Smooth muscle cell of the brain vasculature (primary cell): ENCODE measurements around the gene GALNT15.

Experiments used
- DNase-seq: peaks from one replicate; pipeline ENCODE4 v3.0.0-alpha.2; 2012; ENCODE audit warnings: low read depth, low spot score

Gene GALNT15, protein sequence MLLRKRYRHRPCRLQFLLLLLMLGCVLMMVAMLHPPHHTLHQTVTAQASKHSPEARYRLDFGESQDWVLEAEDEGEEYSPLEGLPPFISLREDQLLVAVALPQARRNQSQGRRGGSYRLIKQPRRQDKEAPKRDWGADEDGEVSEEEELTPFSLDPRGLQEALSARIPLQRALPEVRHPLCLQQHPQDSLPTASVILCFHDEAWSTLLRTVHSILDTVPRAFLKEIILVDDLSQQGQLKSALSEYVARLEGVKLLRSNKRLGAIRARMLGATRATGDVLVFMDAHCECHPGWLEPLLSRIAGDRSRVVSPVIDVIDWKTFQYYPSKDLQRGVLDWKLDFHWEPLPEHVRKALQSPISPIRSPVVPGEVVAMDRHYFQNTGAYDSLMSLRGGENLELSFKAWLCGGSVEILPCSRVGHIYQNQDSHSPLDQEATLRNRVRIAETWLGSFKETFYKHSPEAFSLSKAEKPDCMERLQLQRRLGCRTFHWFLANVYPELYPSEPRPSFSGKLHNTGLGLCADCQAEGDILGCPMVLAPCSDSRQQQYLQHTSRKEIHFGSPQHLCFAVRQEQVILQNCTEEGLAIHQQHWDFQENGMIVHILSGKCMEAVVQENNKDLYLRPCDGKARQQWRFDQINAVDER

DNA sequence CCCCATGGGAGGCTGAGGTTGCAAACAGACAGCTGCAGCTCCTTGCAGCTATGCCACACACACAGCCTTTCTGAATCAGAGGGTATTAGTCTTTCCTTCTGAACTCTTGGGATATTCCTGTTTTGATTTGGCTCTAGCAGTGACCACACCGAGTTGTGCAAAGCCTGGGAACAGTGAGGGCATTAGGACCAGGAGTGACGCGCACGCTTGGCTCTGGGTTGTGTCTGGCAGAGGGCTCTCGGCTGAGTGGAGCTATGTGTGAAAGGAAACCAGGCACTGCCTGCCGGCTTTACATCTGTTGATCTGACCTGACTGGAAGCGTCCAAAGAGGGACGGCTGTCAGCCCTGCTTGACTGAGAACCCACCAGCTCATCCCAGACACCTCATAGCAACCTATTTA lies at the start of gene GALNT15:
Gene GALNT15 (plus strand): TSS at position 292 of the 400 bp plus-strand sequence. CDS start 472 bp downstream, outside the sequence.
- DNase-seq = peak; percentile 68

DNA sequence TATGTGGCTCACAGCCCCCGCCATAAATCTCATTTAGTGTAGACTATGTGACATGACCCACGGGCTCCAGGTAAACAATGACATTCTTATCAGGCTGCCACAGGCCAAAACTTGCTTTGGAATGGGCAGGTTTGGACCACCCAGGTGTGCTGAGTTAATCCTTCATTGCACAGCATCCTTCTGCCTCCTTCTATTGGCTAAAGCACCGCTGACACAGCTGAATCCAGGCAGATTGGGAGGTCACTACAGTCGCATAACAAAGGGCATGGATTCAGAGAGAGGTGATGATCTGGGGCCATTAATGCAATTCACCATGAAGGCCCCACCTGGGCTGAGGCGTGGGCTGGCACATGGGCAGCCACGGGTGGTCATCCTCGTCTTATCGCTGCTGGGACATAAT lies 47.8 kb upstream of the GALNT15 start:
- no peak for DNase-seq

DNA sequence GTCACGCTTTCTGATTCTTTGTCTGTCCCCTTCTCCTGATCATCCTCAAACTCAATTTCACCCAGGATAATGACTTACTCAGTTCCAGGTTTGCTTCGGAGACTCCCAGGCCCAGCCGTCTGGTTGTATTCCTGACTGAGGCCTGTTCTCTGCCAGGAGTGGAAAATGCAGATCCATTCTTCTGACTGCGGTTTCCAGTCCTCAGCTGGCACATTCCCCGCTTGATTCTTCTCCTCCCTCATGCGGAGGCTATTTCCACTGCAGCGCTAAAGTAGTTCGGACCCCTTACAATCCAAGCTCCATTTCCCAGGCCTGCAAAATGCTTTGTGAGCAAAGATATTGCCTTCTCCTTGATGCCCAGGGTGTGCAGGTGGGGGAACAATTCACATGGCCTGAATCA lies 47.2 kb upstream of the GALNT15 start:
- DNase-seq = no peak

DNA sequence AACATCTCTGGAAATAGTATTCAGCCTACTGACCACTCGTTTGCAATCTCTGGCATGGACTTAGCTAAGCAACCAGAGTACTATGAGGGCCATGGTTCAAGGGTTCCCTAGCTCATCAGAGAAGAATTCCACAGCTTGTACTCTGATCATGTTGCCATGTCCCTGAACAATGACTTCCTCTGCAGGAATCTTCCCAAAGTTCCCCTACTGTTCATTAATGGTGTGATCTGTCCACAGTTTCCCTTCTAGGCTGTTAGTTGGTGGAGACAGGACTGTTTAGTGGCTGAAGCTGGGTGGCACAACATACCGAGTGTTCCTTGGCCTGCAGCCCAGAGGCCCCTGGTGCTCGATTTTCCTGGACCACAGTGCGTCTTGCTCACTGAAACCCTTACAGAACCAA lies 44.4 kb upstream of the GALNT15 start:
- peak; percentile 79 for DNase-seq

DNA sequence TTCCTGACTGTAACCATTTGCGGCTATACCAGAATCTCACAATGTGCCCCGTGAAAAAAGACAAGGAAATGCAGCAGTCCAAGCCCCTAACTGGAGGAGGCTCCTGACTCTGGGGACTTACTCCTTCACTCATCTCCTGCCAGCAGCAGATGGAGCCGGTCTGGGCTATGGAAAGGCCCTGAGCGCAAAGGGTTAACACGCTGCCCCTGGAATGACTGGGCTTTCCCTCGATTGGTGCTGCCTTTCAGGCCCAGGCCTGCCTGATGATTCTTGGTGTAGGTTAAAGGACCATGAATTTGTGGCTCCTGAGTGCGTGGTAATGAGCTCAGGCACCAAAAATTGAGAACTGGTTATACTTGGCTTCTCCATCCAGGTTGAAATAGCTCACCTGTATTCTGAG lies 42.3 kb upstream of the GALNT15 start:
- DNase-seq = no peak

DNA sequence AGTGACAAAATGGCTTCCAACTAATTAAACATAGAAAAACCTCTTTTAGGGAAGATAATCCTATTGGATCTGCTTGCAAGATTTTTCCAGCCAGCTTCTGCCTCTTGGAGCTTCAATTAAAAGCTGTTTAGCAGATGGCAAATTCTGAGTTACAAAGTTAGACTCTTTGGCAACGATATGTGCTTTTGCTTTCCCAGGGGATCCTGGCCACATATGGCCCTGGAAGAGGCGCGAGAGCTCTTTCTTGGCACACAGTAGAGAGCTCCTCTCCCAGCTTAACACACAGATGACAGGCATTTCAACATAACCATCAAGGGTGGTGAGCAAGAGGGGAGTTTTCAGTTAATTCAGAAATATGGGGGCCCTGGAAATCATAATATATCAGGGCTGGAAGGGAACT lies 41.6 kb upstream of the GALNT15 start:
- no peak for DNase-seq

DNA sequence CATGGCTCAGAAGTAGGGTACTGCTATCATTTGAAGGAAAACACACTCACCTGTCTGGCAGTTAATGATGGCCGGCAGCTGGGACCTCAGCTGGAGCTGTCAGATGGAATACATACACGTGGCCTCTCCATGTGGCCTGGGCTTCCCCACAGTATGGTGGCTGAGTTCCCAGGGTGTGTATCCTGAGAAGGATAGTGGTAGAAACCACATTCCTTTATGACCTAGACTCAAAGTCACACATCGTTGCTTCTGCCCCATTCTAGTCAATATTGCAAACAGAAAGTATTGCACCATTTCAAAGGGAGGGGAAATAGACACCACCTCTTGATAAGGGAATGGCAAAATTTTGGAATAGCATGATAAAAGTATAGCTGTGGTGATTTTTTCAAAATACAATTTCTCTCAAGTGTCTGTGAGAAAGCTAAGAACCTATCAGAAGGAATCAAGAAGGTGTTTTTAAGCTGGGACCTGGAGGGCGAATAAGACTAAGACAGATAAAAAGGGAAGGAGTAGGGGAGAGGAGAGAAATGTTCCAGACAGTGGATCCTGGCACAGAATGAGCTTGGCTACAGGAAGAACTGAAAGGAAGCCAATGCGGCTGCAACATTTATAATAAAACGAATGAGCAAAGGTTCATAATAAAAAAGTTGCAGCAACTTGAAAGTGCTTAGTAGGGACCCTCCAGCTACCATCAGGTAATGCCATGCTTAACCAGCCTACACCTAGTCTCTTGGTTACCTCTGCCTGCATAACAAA lies 40.1 kb upstream of the GALNT15 start:
- DNase-seq = no peak

DNA sequence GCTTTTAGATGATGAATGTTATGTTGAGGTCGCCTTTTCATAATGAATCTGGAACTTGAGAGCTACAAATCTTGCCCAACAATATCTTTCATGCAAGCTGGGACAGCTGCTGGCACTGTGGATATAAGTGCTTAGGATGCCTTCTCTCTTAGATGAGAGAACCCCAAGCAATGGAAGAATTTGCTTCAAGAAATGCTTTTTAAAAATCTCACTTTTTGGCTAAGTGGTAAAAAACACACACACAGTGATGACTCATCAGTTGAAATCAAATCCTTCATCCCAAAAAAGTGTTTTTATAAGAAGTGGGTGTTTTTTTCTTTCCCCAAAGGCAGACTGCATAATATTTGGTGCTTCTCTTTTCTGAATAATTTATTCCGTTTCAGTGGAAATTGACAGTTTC lies 38.4 kb upstream of the GALNT15 start:
- no peak for DNase-seq

DNA sequence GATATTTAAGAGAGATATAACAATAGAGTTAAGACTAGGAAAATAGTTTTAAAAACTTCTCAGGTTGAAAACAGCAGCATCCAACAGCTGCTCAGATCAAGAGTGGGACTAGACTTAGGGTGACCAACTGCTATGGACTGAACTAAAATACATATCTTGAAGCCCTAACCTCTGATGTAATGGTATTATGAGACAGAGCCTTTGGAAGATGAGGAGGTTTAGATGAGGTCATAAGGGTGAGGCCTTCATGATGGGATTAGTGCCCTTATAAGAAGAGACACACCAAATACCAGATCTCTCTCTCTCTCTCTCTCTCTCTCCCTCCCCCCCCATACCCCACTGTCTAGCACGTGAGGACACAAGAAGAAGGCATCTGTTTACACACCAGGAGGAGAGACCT lies 37.4 kb upstream of the GALNT15 start:
- DNase-seq = no peak

DNA sequence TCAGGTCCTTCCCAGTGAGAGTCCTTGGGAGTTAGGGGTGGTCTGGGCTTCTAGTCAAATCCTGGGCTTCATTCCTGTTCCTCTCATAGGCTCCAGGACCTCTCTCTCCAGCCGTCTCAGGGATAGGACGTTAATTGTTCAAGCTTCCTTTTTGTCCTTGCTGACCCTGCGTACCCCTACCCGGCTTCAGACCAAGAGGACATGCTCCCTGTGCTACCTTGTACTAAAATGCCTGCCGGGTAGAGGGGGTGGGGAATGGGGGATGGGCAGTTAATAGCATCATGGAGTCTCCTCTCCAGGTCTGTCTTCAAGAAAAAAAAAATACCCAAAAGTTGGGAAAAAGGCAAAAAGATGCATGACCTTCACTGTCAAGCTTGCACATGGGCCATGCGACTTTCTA lies 36.5 kb upstream of the GALNT15 start:
- no peak for DNase-seq

DNA sequence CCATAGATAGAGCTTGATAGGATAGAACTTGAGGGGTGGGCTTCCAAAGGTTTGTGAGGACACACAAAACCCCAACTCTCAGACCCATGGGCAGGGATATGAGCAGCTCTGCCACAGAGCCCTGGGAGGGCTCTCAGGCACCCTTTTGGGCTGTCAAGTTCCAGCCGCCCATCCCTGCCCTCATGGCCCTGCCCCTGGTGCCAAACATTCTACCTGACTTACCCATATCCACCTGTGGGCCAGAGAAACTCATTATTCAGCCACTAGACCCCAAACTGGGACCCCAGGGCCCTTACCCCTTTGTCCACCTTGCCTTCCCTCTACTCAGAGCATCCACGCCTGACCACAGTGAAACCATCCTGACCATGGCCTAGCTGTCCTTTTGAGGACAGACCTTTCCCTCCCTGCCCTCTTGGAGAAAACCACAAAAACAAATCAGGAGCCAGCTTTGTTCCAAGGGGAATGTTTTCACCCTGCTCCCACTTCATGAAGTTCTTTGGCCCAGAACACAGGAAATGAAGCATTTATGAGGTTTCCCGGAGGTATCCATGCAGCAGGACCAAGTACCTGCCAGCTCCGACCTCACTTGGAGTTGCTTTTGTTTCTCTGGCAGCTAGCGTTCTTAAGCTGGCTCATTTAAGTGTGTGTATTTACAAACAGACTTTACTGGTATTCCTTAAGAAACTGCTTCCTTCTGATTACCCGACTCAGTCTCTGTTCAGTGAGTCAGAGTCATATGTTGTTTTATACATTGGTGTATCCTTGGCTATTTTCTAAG lies 34.2 kb upstream of the GALNT15 start:
- DNase-seq = no peak

DNA sequence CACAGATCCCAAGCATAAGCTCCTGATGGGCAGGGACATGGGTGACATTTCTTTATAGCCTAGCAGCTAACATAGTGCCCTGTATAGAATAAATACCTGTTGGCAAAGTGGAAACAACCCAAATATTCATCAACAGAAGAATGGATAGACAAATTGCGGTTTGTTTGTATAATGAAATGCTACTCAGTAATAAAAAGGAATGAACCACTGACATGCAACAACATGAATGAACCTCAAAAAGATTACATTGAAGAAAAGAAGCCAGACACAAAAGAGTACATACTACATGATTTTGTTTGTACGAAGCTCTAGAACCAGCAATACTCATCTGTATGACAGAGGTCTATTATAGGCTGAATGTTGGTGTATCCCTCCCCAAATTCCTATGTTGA lies 33.6 kb upstream of the GALNT15 start:
- no peak for DNase-seq

DNA sequence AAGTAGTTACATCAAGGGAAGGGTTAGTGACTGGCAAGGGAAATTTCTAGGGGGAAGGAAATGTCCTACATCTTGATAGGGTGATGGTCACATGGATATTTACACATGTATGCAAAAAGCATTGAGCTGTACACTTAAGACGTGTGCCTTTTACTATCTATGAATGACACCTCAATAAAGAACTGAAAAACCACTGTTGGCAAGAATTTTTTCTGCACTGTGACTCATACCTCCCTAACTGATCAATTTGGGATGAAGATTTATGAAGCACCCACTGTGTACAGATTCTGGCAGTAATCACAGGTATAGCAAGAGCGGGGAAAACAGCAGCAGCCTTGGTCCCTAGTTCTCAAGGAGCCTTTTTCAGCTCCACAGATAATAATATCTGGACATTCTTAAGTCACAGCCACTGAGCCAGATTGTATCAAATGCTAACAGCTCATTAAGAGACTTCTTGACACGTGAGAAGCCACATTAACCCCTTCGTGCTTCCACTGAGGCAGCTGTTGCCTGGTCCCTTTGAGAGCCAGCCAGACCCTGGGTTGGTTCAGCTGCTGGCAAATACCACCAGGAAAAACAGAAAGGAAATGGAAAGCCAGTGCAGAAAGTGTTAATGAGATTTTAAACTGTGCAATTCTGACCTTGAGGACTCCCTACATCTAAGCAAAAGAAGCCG lies 32.0 kb upstream of the GALNT15 start:
- no peak for DNase-seq

DNA sequence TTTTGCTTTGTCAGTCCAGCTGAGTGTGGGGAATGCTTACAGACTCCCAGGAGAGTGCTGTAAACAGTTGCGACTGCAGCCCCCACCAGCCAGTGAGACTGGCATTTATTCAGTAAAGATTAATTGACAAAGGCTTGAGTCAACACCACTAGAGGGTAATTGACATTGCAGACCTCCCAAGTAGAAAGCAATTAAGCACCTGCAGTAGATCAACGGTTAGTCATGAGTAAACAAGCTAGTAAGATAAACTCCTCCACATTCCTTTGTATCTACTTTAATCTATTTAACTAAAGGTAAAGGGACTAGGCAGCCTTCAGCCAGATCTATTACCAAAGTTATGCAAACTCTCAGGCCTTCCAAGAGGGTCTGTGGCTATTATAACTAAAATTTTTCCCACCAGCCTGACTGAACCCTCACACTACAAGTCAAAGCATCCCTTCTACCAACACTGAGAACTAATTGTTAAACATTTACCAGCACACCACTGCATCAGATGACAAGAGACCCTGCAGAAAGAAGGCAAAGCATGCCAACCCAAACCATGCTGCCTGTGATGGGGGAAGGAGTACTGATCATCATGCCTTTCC lies 30.5 kb upstream of the GALNT15 start:
- no peak for DNase-seq

DNA sequence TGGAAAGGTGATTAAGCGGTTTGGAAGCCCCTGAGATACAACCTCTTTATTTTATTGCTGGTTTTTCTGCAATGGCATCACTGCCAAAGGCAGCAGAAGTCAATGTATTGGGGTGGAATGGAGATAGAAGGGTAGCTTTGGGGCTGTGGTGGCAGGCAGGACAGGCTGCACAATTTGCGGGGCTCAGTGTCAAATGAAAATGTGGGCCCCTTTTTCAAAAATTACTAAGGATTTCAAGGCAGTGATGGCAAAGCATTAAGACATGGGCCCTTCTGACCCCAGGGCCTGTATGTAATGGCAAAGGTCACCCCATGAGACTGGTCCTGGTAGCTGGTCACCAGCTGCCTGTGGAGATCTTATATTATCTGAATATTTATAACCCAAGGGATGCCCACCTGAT lies 29.3 kb upstream of the GALNT15 start:
- DNase-seq = no peak

DNA sequence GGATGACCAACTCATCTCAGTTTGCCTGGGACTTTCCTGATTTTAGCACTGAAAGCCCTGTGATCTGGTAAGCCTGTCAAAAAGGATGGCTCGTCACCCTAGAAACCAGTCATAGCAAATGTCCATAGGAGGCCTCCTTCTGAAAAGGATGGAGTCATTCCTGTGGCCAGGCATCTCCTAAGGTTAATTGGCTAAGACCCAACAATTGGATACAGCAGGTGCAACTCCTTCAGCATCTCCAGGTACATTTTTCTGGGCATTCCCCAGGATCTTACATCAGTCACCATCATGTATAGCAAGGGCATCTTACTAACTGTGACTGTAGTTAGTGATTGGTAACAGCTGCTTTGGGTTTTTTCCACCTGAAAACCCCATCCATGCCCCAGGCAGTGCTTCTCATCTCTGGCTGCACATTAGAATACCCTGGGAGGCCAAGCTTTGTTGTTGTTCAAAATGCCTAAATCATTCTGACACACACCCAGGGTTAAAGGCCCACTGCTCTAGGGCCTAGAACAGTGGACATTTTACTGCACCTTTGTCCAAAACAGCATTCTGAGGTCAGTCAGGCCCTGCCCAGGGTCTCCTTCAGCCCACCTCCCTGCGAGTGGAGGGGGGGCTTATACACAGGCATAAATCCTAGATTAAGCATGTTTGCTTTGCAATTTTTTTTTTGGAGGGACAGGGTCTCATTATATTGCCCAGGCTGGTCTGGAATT lies 28.3 kb upstream of the GALNT15 start:
- DNase-seq = no peak

DNA sequence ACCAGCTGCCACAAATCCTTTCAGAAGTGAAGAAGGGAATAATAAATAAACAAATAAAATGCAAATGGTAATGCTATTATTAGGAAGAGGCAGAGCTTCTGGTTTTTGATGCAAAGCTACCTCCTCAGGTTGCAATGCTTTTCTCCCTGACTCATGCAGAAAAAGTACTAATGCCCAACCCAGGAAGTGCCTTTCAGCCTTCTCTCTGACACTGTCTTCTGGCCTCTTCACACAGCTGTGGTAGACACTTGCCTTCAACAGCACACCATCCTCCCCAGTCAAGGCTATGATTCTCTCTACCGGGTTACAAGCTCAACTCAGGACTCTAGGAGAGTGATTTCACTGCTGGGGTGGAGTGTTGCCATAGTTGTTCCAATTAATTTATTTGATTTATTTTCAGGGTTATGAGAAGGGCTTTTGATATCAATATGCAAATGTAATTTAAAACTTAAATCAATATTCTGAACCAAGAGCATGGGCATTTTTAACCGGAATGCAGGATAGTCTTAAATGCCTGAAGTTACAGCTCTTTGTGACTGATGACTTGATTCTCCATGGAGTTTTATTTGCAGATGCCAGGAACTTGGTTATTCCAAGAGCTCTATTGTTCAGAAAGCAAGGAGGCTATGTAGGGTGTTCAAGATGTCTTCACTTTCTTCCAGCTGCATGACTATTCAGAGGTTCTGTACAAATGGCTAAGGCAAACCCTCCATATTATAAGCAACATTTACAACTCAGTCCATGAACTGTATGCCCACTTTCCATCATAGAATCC lies 27.1 kb upstream of the GALNT15 start:
- no peak for DNase-seq

DNA sequence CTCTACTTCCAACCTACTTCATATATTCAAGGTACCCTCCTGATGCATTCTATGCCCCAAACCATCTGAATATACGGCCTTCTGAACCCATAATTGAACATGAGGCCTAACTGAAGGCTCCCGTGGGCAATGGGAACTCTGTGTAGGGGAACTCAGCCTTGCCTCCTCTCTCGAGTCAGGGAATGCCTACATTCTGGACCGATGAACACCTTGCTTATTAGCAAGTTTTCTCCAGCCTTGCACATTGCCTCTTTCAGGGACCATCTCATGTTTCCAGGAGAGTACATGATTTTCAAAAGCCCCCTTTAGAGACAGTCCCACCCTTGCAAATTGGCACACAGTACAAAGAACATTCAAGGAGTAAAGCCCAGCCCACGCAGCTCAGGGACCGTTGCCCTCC lies 26.3 kb upstream of the GALNT15 start:
- no peak for DNase-seq

DNA sequence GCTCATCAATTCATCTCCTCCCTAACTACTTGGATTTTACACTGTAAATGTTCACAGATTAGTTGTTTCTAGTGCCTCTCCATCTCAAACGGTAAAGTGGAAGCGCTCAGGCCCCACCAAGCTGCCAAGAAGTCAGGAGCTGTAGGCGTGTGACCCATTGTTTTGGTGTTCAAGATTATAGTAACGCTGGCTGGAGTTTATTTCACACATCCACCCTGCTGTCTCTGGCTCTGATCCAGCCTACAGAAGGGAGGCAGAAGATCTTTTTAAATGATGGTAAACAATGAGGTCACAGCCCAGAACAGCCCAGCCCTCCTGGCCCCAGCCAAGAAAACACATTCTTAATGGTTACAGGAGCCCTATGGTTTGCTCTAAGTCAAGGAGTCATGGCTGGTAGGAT lies 25.7 kb upstream of the GALNT15 start:
- peak; percentile 97 for DNase-seq
